Keratinocyte (primary cell): Measurements from ENCODE around the gene DDAH2.

Experiments
- CTCF ChIP-seq, 3 experiments: IDR thresholded peaks in 1 of 3; conservative IDR thresholded peaks in 1 of 3; optimal IDR thresholded peaks in 1 of 3; 2 replicates in 2 of 3; 3 replicates in 1 of 3; pipeline versions ENCODE3 to v1.5.1; 2011; ENCODE audit warnings: low read length in 3 of 3, mild to moderate bottlenecking in 3 of 3, moderate library complexity in 2 of 3, control low read depth in 1 of 3, inconsistent platforms in 1 of 3; ENCODE audit not compliant: insufficient read depth in 2 of 3; ENCODE audit errors: extremely low read depth in 1 of 3
- EZH2 ChIP-seq: IDR thresholded peaks from one replicate; pipeline ENCODE4 v1.6.1; 2012; ENCODE audit warnings: inconsistent platforms, mild to moderate bottlenecking, low read length, moderate library complexity

DNA sequence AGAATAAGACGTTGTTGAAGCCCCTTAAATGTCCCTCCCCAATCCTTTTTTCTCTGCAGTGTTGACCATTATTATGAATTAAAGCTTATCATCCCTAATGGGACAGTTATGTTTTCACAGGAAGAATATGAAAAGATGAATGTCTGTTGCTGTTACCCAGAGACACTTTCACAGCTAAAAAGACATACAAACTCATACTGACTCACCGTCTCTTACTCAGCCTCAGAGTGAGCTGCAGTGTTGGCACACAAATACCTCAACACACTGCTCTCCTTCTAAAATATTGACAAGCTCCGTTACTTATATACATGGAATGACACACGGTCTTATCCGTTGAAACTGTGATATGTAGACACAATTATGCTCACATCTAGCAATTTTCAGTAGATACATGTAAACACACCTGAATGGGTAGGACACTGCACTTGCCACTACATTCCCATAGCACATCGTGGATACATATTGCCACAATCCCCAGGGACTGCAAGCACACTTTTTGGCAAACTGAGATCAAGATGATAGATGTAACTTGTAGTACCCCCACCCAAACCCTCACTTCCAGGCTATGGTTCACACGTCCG, 23.7 kb upstream of the DDAH2 start:
- TF ChIP-seq CTCF (optimal IDR thresholded peaks at IDR 0.05 in 1 of 3, IDR thresholded peaks at IDR 0.05 in 1 of 3, conservative IDR thresholded peaks at IDR 0.05 in 1 of 3; ENCODE audit: extremely low read depth in 1 of 3, insufficient read depth in 2 of 3, low read length in 3 of 3) (no peak), EZH2 (no peak)
